ENCODE results near the gene USP47. TPM values are rescaled to one million over a fixed set of nuclear protein-coding genes. Genes with fewer than 3 reads are reported as not detected.

USP47 gene
- total RNA-seq, 1 experiment from 2014 or later, result 39.2 TPM

- ATAC-seq, result no peak
- BruUV-seq (replicated peaks), result no TSS peak
- H3K27me3 ChIP-seq (ENCODE audit: control insufficient read depth, insufficient read depth, low read length), result no peaks in the 10 kb centered on the region
- DNase-seq (ENCODE audit: low read depth, low spot score), result no peak
- ChIA-PET POLR2A (no interaction called here), CTCF (no interaction called here)
- H3K4me3 ChIP-seq (ENCODE audit: low read depth in 2 of 2, low read length in 2 of 2), result no peak overlapping the region
- no peaks in the 10 kb centered on the region for H3K36me3 ChIP-seq (ENCODE audit: control insufficient read depth, insufficient read depth, low read length)
- in situ Hi-C loops (cut with HindIII; ENCODE audit: low pct_unique_long_range_greater_than_20kb, low sequenced_read_pairs) (no loop called here), intact Hi-C loops (cut with micrococcal nuclease; ENCODE audit: unreplicated experiment) (no loop called here)
- no peak overlapping the region; the same call in 1 of the 2 replicates for H3K27ac ChIP-seq (ENCODE audit: low read length)
- TF ChIP-seq, protein P1, sequence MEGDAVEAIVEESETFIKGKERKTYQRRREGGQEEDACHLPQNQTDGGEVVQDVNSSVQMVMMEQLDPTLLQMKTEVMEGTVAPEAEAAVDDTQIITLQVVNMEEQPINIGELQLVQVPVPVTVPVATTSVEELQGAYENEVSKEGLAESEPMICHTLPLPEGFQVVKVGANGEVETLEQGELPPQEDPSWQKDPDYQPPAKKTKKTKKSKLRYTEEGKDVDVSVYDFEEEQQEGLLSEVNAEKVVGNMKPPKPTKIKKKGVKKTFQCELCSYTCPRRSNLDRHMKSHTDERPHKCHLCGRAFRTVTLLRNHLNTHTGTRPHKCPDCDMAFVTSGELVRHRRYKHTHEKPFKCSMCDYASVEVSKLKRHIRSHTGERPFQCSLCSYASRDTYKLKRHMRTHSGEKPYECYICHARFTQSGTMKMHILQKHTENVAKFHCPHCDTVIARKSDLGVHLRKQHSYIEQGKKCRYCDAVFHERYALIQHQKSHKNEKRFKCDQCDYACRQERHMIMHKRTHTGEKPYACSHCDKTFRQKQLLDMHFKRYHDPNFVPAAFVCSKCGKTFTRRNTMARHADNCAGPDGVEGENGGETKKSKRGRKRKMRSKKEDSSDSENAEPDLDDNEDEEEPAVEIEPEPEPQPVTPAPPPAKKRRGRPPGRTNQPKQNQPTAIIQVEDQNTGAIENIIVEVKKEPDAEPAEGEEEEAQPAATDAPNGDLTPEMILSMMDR (IDR thresholded peaks at IDR 0.05), result 0 out of 2 replicates have a peak, but pooled peaks have one; percentile 23
- no peak for TF ChIP-seq TCF7L2 (IDR thresholded peaks at IDR 0.05; ENCODE audit: low read depth, low read length)
- no peaks in the 10 kb centered on the region for H3K9me3 ChIP-seq (ENCODE audit: control insufficient read depth, insufficient read depth, low read depth, low read length)
- peaks cover 16% of the 10 kb centered on the region for H3K4me1 ChIP-seq (ENCODE audit: control insufficient read depth, insufficient read depth, low read length)
These were observed 145.8 kb downstream of the USP47 start for GRCh38 chr11:11987503-11988022.

DNA sequence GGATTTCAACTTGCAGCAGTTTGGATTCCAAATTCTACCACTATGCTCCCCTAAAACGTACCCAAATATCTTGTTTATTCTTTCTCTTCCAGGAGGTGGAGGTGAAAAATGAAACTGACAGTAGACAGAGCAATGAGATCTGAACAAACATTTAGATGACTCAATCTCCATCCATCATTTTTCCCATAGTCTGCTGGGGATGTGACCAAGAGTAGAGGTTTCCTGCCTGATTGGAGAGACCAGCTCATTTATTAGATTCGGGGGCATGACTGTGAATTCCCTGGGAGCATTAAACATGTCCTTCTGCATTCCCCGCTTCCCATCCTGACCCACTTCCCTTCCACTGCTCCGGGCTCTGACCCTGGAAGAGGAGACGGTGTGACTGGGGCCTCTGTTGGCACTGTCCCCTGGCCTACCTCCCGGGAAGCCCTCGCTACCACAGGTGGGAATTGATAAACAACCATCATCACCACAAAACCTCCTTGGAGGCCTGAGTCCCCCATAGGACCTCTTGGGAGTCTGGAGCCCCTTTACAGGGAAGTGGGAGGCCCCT lies 146.4 kb downstream of the USP47 start:
- in situ Hi-C loops (cut with HindIII; ENCODE audit: low pct_unique_long_range_greater_than_20kb, low sequenced_read_pairs), result no loop called here
- POLR2A ChIA-PET, result no interaction called here
- intact Hi-C loops (cut with micrococcal nuclease; ENCODE audit: unreplicated experiment), result no loop called here
- no peak overlapping the region for H3K4me3 ChIP-seq (ENCODE audit: low read depth in 2 of 2, low read length in 2 of 2)
- peak overlapping the region; percentile 20; the same call in 1 of the 2 replicates for H3K27ac ChIP-seq (ENCODE audit: low read length)
- ATAC-seq (no peak), DNase-seq (ENCODE audit: low read depth, low spot score) (no peak)
- no peaks in the 10 kb centered on the region for H3K9me3 ChIP-seq (ENCODE audit: control insufficient read depth, insufficient read depth, low read depth, low read length)
- CTCF ChIA-PET, result no interaction called here
- no peaks in the 10 kb centered on the region for H3K36me3 ChIP-seq (ENCODE audit: control insufficient read depth, insufficient read depth, low read length)
- no peak for TF ChIP-seq SIN3A (IDR thresholded peaks at IDR 0.05; ENCODE audit: borderline replicate concordance, insufficient read depth, low read depth, low read length)
- TF ChIP-seq, protein P1 (IDR thresholded peaks at IDR 0.05), result no peak
- TF ChIP-seq REST (IDR thresholded peaks at IDR 0.05; ENCODE audit: insufficient read depth in 1 of 2, low read depth in 2 of 2, low read length in 1 of 2), result no peak
- no peak for TF ChIP-seq TCF7L2 (IDR thresholded peaks at IDR 0.05; ENCODE audit: low read depth, low read length)
- no peak for TF ChIP-seq POLR2AphosphoS5 (IDR thresholded peaks at IDR 0.05; ENCODE audit: low read depth, low read length)
- BruUV-seq (replicated peaks), result no TSS peak
- no peaks in the 10 kb centered on the region for H3K27me3 ChIP-seq (ENCODE audit: control insufficient read depth, insufficient read depth, low read length)
- H3K4me1 ChIP-seq (ENCODE audit: control insufficient read depth, insufficient read depth, low read length), result peaks cover 15% of the 10 kb centered on the region

All from Panc1 (cell line).